ENCODE measurements around the gene KDM5C.
A peak's percentile ranks its signal among the peaks of the same experiment; 100 is the strongest.
"Not testable (repeated sequence)": the region's sequence is repeated elsewhere in the genome, so short reads cannot be mapped to it uniquely, and the experiment has no call there.

The KDM5C gene

DNA sequence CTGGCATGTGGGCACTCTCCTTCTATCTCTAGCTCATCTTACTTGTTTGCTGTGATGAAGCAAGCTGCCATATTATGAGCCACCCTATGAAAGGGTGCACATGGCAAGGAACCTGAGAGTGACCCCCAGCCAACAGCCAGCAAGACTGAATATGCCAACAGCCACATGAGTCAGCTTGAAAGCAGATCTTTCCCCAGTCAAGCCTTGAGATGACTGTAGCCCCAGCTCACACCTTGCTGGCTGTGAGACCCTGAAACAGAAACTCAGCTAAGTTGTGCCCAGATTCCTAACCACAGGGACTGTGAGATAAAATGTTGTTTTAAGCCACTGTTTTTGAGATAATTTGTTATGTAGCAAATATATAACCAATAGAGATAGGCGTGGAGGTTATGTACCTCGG, 36.2 kb downstream of the KDM5C start:
- TF ChIP-seq, protein P1, sequence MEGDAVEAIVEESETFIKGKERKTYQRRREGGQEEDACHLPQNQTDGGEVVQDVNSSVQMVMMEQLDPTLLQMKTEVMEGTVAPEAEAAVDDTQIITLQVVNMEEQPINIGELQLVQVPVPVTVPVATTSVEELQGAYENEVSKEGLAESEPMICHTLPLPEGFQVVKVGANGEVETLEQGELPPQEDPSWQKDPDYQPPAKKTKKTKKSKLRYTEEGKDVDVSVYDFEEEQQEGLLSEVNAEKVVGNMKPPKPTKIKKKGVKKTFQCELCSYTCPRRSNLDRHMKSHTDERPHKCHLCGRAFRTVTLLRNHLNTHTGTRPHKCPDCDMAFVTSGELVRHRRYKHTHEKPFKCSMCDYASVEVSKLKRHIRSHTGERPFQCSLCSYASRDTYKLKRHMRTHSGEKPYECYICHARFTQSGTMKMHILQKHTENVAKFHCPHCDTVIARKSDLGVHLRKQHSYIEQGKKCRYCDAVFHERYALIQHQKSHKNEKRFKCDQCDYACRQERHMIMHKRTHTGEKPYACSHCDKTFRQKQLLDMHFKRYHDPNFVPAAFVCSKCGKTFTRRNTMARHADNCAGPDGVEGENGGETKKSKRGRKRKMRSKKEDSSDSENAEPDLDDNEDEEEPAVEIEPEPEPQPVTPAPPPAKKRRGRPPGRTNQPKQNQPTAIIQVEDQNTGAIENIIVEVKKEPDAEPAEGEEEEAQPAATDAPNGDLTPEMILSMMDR (conservative IDR thresholded peaks at IDR 0.05): no peak
- no peak overlapping the region for H3K27ac ChIP-seq

DNA sequence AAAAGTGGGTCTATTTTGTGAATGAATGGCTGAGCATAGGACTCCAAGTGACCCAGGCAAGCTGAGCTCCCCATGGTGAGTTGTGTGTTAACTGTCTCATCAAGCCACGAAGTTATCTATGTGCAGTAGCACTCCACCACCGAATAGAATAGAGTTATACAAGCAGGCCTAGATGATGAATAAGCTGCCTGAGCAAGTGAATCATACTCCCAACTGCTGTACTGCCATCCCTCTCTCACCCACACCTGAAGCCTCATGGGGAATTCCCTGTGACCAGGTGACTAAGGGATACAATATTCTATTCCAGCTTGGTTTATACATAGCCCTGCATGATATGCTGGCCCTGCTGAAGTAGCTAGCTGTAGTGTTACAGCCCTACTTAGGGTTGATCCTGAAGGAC, 38.7 kb downstream of the KDM5C start:
- no peak overlapping the region for H3K27ac ChIP-seq
- TF ChIP-seq, protein P1 (conservative IDR thresholded peaks at IDR 0.05): no peak

DNA sequence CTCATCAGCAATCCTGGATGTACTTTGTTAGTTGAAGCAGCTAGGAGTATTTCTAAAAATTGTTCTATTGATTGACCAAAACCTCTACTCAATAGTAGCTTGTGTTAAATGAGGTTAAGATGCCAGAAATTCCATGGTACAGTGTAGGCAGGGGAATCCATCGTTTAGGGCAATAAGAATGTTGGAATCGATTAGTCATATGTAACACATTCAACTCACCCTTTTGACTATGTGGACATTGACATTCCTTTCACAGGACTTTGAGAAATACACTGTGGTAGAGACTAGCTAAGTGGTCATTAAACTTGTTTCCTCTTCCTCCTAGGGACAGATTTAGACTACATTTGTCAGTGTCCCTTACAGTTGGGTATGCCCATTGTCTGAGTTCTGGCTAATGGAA, 40.2 kb downstream of the KDM5C start:
- no peak overlapping the region for H3K27ac ChIP-seq
- TF ChIP-seq, protein P1 (conservative IDR thresholded peaks at IDR 0.05): no peak

DNA sequence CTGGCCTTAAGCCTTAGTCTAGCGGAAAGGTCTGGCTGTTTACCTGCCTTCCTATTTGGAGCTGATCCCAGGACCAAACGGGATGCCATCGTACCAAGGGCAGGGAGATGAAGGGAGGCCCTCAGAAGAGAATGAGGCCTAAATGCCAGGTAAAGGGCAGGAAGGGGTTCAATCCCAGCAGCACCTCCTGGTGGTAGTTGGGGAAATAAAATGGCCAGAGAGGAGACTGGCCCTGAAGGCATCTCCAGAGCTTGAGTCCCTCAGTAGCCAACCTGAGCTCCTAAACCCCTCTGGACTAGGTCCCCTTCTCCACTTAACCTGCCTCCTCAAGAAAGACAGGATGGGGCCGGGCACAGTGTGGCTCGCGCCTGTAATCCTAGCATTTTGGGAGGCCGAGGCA, 53.7 kb downstream of the KDM5C start:
- H3K27ac ChIP-seq: no peak overlapping the region
- TF ChIP-seq, protein P1 (conservative IDR thresholded peaks at IDR 0.05): no peak

DNA sequence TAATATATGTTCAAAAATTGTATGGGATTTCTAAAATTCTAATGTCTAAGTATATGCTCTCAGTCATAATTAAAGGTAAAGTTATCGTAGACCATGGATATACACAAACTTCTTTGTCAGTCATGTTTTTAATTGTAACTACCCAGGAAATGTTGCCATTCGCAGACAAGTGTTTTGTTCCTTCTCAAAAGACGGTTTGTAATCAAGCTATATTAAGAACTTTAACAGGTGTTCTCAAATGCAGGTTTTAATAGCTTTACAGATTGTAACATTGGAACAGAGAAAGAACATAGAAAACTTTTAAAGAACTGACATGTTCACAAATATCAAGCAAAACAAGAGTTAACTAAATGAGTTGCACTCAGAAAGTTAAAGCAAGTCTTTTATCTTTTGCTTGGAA, 58.9 kb downstream of the KDM5C start:
- TF ChIP-seq, protein P1 (conservative IDR thresholded peaks at IDR 0.05): no peak
- H3K27ac ChIP-seq: no peak overlapping the region

DNA sequence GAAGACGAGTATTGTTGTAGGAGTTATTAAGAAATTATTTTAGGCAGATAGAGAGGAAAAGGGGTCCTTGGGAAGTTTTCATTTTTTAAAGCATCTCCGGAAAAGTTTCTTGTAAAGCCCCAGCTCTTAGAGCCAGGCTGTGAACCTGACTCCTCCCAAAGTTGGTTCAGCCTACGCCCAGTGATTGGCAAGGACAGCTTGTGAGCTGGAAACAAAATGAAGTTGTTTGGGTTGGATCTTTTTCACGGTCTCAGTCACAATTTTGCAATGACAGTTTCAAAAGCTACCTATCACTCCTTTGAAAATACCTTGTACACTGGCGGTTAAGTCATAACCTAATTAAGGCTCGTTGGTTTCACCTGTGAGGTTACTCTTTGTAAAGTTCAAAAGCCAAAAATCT, 60.4 kb downstream of the KDM5C start:
- not testable (repeated sequence) for H3K27ac ChIP-seq

DNA sequence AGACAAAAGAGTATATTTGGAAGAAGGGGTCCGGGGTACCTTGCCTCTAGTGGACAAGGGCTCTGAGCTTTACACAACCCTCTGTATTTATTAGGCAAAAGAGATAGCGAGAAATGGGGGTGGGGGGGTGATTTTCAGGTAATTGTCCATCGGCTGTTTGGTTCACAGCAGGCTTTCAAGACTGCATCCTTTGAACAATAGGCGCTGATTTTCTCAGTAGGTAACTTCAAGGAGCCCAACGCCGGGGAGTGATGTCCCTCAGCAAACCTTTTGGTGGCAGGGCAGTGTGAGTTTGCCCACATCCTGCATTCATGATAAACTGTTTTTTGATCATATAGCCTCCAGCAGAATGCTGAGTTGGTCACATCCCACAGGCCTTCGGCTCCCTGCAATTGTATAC, 61.6 kb downstream of the KDM5C start:
- no peak overlapping the region for H3K27ac ChIP-seq
- TF ChIP-seq, protein P1 (conservative IDR thresholded peaks at IDR 0.05): no peak

DNA sequence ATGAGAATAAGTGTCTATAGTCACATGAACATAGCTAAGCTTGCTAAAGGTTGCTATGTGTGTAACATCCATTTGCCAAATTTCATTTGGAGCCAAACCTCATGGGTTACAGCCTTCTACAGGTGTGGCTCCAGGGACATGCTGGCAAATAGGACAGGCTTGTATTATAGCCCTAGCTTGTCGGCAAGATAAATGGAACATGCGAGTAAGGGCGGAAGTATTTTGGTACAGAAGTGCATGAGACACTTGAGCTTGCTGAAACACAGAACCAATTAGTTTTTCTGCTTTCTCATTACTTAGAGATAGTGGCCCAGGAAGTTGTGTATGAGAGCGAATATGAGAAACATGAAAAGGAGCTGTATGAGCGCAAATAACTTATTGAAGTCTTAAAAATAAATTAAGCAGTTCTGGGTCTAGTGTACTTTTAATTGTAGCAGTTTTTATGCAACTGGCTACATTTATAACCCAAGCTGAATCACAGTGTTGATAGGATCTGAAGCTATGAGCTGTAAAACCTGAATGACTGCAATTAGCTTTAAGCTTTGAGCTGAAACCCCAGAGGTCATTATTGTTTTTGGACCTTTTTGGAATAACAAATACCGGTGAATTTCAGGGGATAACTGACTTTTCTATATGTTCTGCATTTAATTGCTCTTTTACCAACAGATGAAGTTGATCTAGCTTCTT, 64.6 kb downstream of the KDM5C start:
- TF ChIP-seq, protein P1 (conservative IDR thresholded peaks at IDR 0.05): no peak
- peak overlapping the region; percentile 19; the same call in 1 of the 2 replicates for H3K27ac ChIP-seq
